HEK293 (cell line): Measurements from ENCODE around the gene ZC3H4.

Experiments used
- CTCF ChIP-seq: fragments of 450-650 bp; formaldehyde crosslinking; IDR thresholded peaks from 2 replicates; pipeline ENCODE4 v1.5.1; 2016; ENCODE audit warnings: missing biosample characterization, missing genetic modification characterization
- ZBTB1 ChIP-seq: fragments of 450-650 bp; formaldehyde crosslinking; IDR thresholded peaks from 2 replicates; pipeline ENCODE4 v1.5.1; 2016; ENCODE audit warnings: missing biosample characterization, missing genetic modification characterization
- ZNF266 ChIP-seq: fragments of 450-650 bp; formaldehyde crosslinking; IDR thresholded peaks from 2 replicates; pipeline ENCODE4 v1.5.1; 2016; ENCODE audit warnings: missing biosample characterization, missing genetic modification characterization, low read depth
- ZNF335 ChIP-seq: fragments of 450-650 bp; formaldehyde crosslinking; conservative IDR thresholded peaks from 2 replicates; pipeline ENCODE4 v1.5.1; 2016; ENCODE audit warnings: missing biosample characterization, missing genetic modification characterization
- ZNF549 ChIP-seq: fragments of 450-650 bp; IDR thresholded peaks from 2 replicates; pipeline ENCODE4 v1.5.1; 2018; ENCODE audit warnings: missing biosample characterization, missing genetic modification characterization, mild to moderate bottlenecking, inconsistent platforms, moderate library complexity
- ZNF621 ChIP-seq: fragments of 450-650 bp; formaldehyde crosslinking; IDR thresholded peaks from 2 replicates; pipeline ENCODE4 v1.5.1; 2017; ENCODE audit warnings: missing biosample characterization, missing genetic modification characterization
- ZNF654 ChIP-seq: fragments of 450-650 bp; formaldehyde crosslinking; IDR thresholded peaks from 2 replicates; pipeline ENCODE4 v1.5.1; 2016; ENCODE audit warnings: low read depth, missing biosample characterization, missing genetic modification characterization
- ZNF843 ChIP-seq: fragments of 450-650 bp; formaldehyde crosslinking; IDR thresholded peaks from 2 replicates; pipeline ENCODE4 v1.5.1; 2016; ENCODE audit warnings: missing biosample characterization, missing genetic modification characterization
- TF ChIP-seq, protein P1 (sequence below): sonication (generic); formaldehyde crosslinking; IDR thresholded peaks from 2 replicates; pipeline ENCODE4 v1.8.1; 2022; ENCODE audit warnings: mild to moderate bottlenecking, moderate library complexity, missing genetic modification reagents

DNA sequence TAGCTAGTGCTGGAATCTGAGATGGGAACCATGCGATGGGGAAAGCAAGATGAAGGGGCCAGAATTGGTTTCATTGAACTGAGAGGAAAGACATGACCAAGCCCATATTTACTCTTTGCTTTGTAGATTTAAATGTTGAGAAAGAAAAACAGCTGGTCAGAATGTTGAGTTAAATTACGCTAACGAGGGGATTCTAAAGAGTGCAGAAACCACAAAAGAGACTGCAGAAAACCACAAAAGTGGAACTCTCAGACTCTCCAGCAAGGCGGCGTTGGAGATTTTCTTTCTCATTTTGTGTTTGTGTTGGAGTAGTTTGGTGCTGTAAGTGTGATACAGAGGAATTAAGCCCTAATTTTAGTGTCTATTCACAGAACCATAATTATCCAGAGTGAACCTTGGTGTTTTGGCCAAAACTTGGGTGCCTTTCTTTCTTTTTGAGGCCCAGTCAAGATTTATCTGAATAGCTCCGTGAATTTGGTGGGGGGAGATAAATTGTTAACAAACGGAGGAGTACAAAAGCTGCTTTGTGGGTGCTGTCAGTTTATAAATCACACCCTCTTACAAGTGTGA is 43.4 kb upstream of the ZC3H4 start:
- TF ChIP-seq CTCF (tag by site-specific recombination) (no peak), ZNF621 (tag by site-specific recombination) (no peak), ZNF335 (tag by site-specific recombination) (no peak), ZBTB1 (no peak), ZNF654 (no peak), ZNF843 (no peak), ZNF266 (tag by site-specific recombination) (no peak), ZNF549 (no peak)
- TF ChIP-seq, protein P1, sequence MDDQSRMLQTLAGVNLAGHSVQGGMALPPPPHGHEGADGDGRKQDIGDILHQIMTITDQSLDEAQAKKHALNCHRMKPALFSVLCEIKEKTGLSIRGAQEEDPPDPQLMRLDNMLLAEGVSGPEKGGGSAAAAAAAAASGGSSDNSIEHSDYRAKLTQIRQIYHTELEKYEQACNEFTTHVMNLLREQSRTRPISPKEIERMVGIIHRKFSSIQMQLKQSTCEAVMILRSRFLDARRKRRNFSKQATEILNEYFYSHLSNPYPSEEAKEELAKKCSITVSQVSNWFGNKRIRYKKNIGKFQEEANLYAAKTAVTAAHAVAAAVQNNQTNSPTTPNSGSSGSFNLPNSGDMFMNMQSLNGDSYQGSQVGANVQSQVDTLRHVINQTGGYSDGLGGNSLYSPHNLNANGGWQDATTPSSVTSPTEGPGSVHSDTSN (CRISPR knock-in tag), result no peak
